ENCODE measurements around the gene PPFIA2.

DNA sequence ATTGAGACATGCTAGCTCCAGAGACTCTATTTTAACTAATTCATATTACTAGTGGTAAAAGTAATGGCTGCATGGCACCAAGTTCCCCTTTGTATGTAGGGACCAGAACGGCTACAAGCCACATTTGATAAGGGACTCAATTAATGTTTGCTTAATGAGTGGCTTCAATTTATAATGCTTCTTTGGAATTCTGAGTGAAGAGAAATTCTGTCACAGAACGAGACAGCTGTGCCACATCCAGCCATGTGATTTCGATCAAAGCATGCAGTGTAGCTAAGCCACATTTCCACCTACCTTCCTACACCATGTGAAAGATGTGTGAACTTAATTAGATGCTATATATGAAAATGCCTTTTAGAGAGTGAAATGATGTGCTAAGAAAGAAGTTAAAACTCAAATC lies 463.9 kb downstream of the PPFIA2 start:
- TF ChIP-seq POLR2AphosphoS5 (IDR thresholded peaks at IDR 0.05; ENCODE audit: low read depth, low read length) = no peak
- TF ChIP-seq POLR2A (IDR thresholded peaks at IDR 0.05; ENCODE audit: low read depth, low read length) = no peak

Data from GM12892 (cell line).